ENCODE data around the gene DEFB129.

DEFB129 gene

GRCh38 chr20:257419-257818, 30.4 kb downstream of the DEFB129 start, which contains the start of gene DEFB132:
DEFB132 (plus strand) TSS chr20:257724; CDS start chr20:257779, 55 bp downstream.
- no peak for FAIRE-seq

GRCh38 chr20:258269-258858, 31.3 kb downstream of the DEFB129 start:
- FAIRE-seq: no peak

GRCh38 chr20:258963-259362, 31.9 kb downstream of the DEFB129 start:
- FAIRE-seq: no peak

- FAIRE-seq: no peak
Observed at GRCh38 chr20:259981-260380, 32.9 kb downstream of the DEFB129 start.

GRCh38 chr20:263701-264100, 36.6 kb downstream of the DEFB129 start:
- FAIRE-seq: no peak

- no peak for FAIRE-seq
Observed at GRCh38 chr20:266596-267562, 39.8 kb downstream of the DEFB129 start.

- FAIRE-seq: no peak
Observed at GRCh38 chr20:270517-270916, 43.5 kb downstream of the DEFB129 start.

GRCh38 chr20:271069-271468, 44.0 kb downstream of the DEFB129 start:
- FAIRE-seq: no peak

GRCh38 chr20:271528-271927, 44.5 kb downstream of the DEFB129 start:
- no peak for FAIRE-seq

- FAIRE-seq: no peak
Observed at GRCh38 chr20:272718-273117, 45.7 kb downstream of the DEFB129 start.

GRCh38 chr20:273884-274283, 46.8 kb downstream of the DEFB129 start:
- FAIRE-seq: no peak

GRCh38 chr20:275791-276190, 48.7 kb downstream of the DEFB129 start:
- no peak for FAIRE-seq

- no peak for FAIRE-seq
Observed at GRCh38 chr20:276620-277495, 49.8 kb downstream of the DEFB129 start.

GRCh38 chr20:277496-277781, 50.4 kb downstream of the DEFB129 start:
- FAIRE-seq: no peak

GRCh38 chr20:278181-278580, 51.1 kb downstream of the DEFB129 start:
- no peak for FAIRE-seq

GRCh38 chr20:278607-279571, 51.8 kb downstream of the DEFB129 start:
- no peak for FAIRE-seq
